ENCODE data around the gene LSP1.
"Not testable (repeated sequence)": the region's sequence is repeated elsewhere in the genome, so short reads cannot be mapped to it uniquely, and the experiment has no call there.

LSP1 gene

GRCh38 chr11:1931341-1932104 is 78.6 kb downstream of the LSP1 start:
- no peak for DNase-seq

DNA sequence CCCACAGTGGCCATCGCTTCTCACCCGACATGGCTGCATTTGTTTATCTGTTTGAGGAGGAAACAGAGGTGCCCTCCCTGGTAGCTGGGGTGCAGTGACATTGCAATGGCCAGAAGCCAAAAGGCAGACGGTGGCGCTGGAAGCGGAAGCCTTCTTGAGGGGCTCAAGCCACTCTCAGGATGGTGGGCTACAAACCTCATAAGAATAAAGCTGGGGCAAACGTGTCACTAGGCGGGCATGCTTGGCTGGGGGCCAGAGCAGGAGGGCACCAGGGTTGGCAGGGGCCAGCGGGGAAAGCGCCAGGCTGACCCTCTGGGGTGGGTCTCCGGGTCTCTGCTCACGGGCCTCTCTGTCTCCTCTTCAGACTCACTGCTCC is 79.2 kb downstream of the LSP1 start:
- no peak for DNase-seq

- DNase-seq = no peak
Measured at GRCh38 chr11:1932681-1933080, 79.8 kb downstream of the LSP1 start.

GRCh38 chr11:1933416-1934334 is 80.8 kb downstream of the LSP1 start:
- DNase-seq = no peak

- no peak for DNase-seq
Measured at GRCh38 chr11:1934335-1935155, 81.7 kb downstream of the LSP1 start.

DNA sequence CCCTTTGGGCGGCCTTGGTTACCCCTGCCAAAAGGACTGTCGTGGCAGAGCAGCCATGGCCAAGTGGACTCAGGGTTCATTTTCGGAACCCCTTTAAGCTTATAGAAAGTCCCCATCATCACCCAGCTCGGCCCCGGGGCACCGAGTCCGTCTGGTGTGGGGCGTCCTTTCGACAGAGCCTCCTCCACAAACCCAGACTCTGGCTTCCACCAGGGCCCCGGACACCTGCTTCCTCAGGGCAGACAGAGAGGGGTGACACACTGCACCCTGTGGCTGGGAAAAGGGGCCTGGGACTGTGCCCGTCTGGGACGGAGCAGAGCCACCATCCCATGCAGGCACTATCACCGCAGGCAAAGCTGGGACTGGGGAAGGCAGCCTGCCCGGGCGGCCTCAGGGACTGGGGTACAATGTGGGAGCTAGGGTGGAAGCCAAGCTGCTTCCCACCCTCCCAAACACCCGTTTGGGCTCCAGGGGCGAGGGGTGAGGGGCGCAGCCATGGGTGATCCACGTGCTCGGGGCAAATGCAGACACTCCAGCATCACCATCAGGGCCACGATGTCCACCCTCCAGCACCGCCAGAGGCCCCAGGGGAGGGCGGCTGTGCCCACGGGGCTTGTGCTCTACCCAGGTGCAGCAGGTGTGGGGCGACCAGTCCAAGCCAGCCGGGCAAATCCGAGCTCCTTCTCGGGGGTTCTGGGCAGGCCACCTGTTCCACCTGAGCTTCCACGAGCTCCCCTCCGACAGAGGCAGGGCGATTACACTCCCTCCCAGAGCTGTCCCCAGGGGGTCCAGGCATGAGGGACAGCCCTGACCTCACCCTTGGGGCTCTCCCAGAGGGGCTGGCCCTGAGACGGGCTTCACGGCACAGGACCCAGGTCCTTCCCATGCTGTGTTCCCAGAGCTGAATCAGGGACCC is 82.5 kb downstream of the LSP1 start:
- no peak for DNase-seq

GRCh38 chr11:1936072-1936780 is 83.3 kb downstream of the LSP1 start:
- DNase-seq = no peak

GRCh38 chr11:1936781-1937615 is 84.1 kb downstream of the LSP1 start:
- DNase-seq = no peak

DNA sequence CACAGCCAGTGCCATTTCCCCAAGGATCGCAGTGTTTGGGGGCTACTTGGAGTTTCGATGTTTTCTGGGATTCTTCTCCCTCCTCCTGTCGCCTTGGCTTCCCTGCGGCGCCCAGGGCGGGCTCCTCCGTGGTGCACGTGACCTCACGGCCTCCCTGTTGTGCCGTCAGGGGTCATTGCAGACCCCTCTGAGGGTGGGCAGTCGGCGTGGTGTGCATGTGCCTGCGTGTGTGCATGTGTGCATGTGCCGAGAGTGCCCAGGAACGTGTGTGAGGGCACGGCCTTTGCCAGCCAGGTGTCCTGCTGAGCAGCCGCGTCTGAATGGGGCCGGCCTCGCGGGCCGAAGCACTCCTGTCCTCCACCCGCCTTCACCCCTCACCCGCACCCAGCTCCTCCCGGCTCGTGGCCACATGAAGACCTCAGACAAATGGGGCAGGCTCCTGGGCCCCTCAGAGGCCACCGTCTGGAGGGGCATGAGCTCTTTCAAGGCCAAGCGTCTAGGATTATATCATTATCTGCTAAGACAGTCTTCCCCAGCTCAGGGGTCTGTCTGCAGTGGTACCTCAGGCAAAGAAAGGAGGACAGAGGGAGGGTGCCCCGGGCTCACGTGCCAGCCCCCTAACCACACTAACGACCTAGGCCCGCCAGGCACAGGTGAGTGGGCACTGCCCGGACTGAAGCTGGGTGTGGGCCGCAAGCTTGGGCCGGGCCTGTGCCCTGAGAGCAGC is 84.9 kb downstream of the LSP1 start:
- DNase-seq = no peak

DNA sequence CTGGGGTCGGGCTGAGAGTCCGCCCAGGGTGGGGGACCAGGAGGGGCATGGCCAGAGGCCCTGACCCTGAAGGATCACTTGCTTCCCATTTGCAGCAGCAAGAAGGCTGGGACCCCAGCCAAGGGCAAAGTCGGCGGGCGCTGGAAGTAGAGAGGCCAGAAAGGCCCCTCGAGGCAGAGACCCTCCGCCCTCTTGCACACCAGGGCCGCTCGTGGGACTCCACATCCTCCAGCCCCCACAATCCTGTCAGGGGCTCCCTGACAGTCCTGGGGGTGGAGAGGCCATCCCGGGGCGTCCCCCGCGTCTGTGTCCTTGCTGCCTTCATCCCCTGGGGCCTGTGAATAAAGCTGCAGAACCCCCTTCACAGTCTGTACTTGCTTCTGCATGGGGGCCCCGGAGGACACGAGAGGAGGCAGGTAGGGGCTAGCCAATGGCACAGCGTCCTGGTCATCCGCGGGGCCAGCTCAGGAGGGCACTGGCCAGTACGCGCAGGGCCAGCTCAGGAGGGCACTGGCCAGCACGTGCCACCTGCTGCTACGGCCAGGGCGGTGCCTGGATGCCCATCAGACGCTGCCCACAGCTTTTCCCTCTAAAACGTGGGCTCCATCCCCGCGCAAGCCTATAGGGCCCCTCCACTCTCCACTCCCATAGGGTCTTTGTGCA is 85.6 kb downstream of the LSP1 start:
- no peak for DNase-seq

GRCh38 chr11:1939006-1939625 is 86.2 kb downstream of the LSP1 start:
- DNase-seq = no peak

DNA sequence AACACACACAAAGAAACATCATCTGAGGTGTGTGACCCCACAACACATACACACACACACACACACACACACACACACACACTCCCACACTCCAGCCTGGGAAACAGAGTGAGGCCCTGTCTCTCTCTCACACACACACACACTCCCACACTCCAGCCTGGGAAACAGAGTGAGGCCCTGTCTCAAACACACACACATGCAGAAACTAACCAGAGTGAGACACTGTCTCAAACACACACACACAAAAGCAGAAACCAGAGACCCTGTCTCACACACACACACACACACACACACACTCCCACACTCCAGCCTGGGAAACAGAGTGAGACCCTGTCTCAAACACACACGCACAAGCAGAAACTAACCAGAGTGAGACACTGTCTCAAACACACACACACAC is 86.9 kb downstream of the LSP1 start:
- DNase-seq = not testable (repeated sequence)

Data from NCI-H524 (cell line).